IPS-15b (cell line): ENCODE data around the gene YIF1A.
A peak's percentile ranks its signal among the peaks of the same experiment; 100 is the strongest.

ENCODE experiments used
- H3K27me3 ChIP-seq: one replicate; pipeline ENCODE4 v1.6.1; 2013; ENCODE audit warnings: low read length; ENCODE audit not compliant: control insufficient read depth, insufficient read depth
- H3K36me3 ChIP-seq: one replicate; pipeline ENCODE4 v1.6.1; 2013; ENCODE audit warnings: low read length; ENCODE audit not compliant: control insufficient read depth, insufficient read depth
- H3K4me1 ChIP-seq: one replicate; pipeline ENCODE4 v1.6.1; 2013; ENCODE audit warnings: mild to moderate bottlenecking, low read length; ENCODE audit not compliant: control insufficient read depth, insufficient read depth
- H3K4me3 ChIP-seq: one replicate; pipeline ENCODE4 v1.5.1; 2013; ENCODE audit warnings: low read depth, low read length
- H3K9ac ChIP-seq: one replicate; pipeline ENCODE4 v1.6.1; 2013; ENCODE audit warnings: low read depth, mild to moderate bottlenecking, low read length
- H3K9me3 ChIP-seq: one replicate; pipeline ENCODE4 v1.6.1; 2013; ENCODE audit warnings: mild to moderate bottlenecking, low read length; ENCODE audit not compliant: control insufficient read depth, insufficient read depth

YIF1A gene

GRCh38 chr11:66299186-66299585 is 10.2 kb upstream of the YIF1A start:
- no peak overlapping the region for H3K4me3 ChIP-seq
- H3K4me1 ChIP-seq, result no peaks in the 10 kb centered on the region
- H3K36me3 ChIP-seq, result no peaks in the 10 kb centered on the region
- H3K27me3 ChIP-seq, result no peaks in the 10 kb centered on the region
- no peak overlapping the region for H3K9ac ChIP-seq
- H3K9me3 ChIP-seq, result no peaks in the 10 kb centered on the region

DNA sequence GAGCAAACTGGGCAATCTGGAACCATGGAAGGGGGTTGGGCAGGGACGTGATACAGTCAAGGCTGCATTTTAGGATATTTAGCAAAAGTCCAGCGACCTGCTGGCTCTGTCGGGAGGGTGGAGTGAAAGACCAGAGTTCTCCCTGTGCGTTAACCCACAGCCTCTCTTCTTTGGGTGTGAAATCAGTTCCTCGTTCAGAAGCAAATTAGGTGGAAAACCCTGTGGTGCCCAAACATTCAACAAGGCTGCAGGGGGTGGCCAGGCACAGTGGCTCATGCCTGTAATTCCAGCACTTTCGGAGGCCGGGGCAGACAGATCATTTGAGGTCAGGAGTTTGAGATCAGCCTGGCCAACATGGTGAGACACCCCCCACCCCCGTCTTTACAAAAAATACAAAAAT is 8.7 kb upstream of the YIF1A start:
- H3K9me3 ChIP-seq, result no peaks in the 10 kb centered on the region
- H3K9ac ChIP-seq, result no peak overlapping the region
- H3K36me3 ChIP-seq, result no peaks in the 10 kb centered on the region
- no peak overlapping the region for H3K4me3 ChIP-seq
- H3K27me3 ChIP-seq, result peaks cover 7% of the 10 kb centered on the region
- no peaks in the 10 kb centered on the region for H3K4me1 ChIP-seq

DNA sequence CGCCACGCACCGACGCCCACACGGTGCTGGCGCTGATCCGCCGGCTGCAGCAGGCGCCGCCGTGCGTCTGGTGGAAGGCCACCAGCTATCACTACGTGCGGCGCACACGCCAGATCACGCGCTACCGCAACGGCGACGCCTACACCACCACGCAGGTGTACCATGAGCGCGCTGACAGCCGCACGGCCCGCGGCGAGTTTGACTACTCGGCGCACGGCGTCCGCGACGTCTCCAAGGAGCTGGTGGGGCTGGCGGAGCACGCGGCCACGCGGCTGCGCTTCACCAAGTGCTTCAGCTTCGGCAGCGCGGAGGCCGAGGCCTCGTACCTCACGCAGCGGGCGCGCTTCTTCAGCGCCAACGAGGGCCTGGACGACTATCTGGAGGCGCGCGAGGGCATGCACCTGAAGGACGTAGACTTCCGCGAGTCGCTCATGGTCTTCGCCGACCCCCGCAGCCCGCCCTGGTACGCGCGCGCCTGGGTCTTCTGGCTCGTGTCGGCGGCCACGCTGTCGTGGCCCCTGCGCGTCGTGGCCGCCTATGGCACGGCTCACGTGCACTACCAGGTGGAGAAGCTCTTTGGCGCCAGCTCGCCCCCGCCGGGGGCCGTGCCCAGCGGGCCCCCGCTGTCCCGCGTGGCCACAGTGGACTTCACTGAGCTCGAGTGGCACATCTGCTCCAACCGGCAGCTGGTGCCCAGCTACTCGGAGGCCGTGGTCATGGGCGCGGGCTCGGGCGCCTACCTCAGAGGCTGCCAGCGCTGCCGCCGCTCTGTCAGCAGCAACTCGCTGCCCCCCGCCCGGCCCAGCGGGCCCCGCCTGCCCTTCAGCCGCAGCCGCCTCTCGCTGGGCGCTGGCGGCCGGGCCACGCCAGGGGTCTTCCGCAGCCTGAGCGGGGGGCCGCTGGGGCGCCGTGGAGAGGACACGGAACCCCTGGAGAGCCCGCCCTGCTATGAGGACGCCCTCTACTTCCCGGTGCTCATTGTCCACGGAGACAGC is 6.0 kb upstream of the YIF1A start:
- H3K27me3 ChIP-seq, result peaks cover 24% of the 10 kb centered on the region
- H3K4me1 ChIP-seq, result no peaks in the 10 kb centered on the region
- H3K9me3 ChIP-seq, result no peaks in the 10 kb centered on the region

DNA sequence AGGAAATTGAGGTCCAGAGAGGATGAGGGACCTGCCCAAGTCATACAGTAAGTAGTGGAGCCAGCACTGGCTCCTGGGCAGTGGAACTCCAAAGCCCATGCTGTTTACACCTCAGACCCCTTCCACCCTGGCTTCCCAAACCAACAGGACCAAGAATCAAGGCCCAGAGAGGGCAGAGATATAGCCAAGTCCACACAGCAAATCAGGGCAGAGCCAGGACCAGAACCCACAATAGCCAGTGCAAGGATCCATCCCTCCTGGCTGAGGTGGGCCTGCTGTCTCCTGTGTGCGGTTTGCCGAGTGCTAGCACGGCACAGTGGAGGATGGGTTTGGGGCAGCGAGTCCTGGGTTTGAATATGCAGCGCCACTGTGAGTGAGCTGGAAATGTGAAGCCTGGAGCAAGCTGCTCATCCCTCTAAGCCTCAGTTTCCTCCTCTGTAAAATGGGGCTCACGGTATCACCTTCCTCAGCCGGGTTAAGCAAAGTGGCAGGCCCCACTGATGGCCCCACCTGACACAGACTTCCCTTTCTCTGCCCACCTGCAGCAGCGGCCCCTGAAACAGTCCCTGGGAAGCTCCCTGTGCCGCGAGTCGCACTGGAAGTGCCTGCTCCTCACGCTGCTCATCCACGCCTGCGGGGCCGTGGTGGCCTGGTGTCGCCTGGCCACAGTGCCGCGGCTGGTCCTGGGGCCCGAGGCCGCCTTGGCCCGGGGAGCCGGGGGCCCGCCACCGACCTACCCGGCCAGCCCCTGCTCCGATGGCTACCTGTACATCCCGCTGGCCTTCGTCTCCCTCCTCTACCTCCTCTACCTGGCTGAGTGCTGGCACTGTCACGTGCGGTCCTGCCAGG is 5.1 kb upstream of the YIF1A start:
- no peaks in the 10 kb centered on the region for H3K9me3 ChIP-seq
- no peak overlapping the region for H3K9ac ChIP-seq
- no peaks in the 10 kb centered on the region for H3K36me3 ChIP-seq
- peaks cover 24% of the 10 kb centered on the region for H3K27me3 ChIP-seq
- no peaks in the 10 kb centered on the region for H3K4me1 ChIP-seq
- H3K4me3 ChIP-seq, result no peak overlapping the region

More for the DNA sequence above, 6.0 kb upstream of the YIF1A start:
- no peak overlapping the region for H3K4me3 ChIP-seq
- no peak overlapping the region for H3K9ac ChIP-seq
- no peaks in the 10 kb centered on the region for H3K36me3 ChIP-seq

GRCh38 chr11:66293352-66293751 is 4.4 kb upstream of the YIF1A start:
- Histone ChIP-seq H3K36me3 (no peaks in the 10 kb centered on the region), H3K27me3 (peaks cover 24% of the 10 kb centered on the region), H3K4me1 (no peaks in the 10 kb centered on the region)

GRCh38 chr11:66292543-66293332 is 3.8 kb upstream of the YIF1A start:
- H3K9ac ChIP-seq, result no peak overlapping the region
- H3K9me3 ChIP-seq, result no peaks in the 10 kb centered on the region
- peak overlapping the region; percentile 54 for H3K4me3 ChIP-seq
- H3K4me1 ChIP-seq, result no peaks in the 10 kb centered on the region
- peaks cover 24% of the 10 kb centered on the region for H3K27me3 ChIP-seq
- no peaks in the 10 kb centered on the region for H3K36me3 ChIP-seq

More at GRCh38 chr11:66293352-66293751, 4.4 kb upstream of the YIF1A start:
- no peaks in the 10 kb centered on the region for H3K9me3 ChIP-seq
- H3K9ac ChIP-seq, result no peak overlapping the region
- H3K4me3 ChIP-seq, result no peak overlapping the region

DNA sequence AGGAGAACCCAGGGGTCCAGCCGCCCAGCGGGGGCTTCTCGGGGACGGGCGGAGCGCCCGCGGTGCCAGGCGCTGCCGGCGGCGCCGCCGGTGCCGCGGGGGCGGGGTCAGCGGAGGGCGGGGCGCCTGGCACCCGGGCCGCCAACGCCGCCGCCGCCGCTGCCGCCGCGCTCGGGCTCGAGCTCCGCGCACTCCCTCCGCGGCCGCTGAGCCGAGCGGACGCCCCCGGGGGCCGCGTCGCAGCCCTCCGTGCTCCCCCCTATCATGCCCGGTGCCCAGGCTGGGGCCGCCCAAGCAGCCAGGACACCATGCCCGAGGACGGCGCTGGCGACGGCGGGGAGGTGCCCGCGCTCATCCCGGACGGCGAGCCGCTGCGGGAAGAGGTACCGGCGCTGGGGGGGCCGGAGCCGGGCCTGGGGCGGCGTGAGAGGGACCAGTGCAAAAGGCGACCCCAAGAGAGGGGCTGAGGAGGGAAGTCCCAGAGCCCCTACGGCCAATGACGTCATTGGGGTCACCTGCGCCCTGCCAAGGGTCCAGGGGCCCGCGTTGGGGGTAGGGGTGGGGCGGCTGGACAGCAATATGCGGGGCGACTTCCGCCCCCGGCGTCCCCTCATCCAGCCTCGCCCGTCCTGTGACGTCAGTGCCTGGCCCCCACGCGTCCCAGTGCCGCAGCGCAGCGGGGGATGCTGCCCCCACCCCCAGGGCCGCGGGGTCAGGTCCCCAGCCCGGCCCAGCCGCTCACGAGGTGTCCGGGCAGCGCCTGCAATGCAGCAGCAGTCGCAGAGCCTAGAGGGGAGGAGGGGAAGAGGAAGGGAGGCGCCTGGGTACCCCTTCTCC is 3.0 kb upstream of the YIF1A start, which contains the start of gene TMEM151A:
Gene TMEM151A, plus strand, starts transcription at position 189 of the 837 bp plus-strand sequence. Its CDS starts 120 bp downstream, at position 309.
- Histone ChIP-seq H3K4me1 (no peaks in the 10 kb centered on the region), H3K9me3 (no peaks in the 10 kb centered on the region), H3K4me3 (peak within 1 kb of the TSS; percentile 54), H3K36me3 (no peaks in the 10 kb centered on the region), H3K27me3 (peaks cover 24% of the 10 kb centered on the region), H3K9ac (no peak within 1 kb of the TSS)

DNA sequence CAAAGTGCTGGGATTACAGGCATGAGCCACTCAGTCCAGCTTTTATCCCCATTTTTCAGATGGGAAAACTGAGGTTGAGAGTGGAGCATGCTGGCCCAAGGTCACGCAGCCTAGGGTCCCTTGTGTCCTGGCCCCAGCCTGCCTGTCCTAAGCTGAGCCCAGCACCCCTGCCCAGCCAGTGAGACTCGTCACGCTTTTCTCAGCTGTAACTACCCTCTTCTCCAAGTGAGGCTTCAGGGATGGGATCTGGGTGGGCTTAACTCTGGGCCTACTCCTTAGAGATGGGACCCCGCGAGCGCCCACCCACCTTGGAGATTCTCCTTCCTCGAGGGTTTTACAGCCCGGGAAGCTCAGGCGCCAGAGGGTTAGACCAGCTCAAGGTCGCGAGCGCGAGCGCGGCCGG is 2.4 kb upstream of the YIF1A start:
- Histone ChIP-seq H3K27me3 (peaks cover 24% of the 10 kb centered on the region), H3K9me3 (no peaks in the 10 kb centered on the region), H3K4me3 (peak overlapping the region; percentile 53), H3K36me3 (no peaks in the 10 kb centered on the region), H3K4me1 (no peaks in the 10 kb centered on the region), H3K9ac (no peak overlapping the region)

DNA sequence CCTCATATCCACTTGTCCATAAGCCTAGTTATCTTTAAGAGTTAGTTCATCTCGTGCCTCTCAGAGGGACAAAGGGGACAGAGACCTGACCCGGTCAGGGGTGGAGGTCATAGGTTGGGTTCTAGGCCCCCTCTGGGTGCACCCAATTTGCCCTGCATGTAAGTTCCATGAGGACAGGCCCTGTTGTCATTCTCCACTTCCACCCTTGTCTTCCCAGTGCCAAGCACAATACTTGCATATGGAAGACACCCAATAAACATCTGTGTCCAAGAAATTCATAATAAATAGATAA is 1.3 kb upstream of the YIF1A start:
- no peaks in the 10 kb centered on the region for H3K4me1 ChIP-seq
- H3K36me3 ChIP-seq, result peaks cover 7% of the 10 kb centered on the region
- H3K9ac ChIP-seq, result no peak overlapping the region
- peaks cover 24% of the 10 kb centered on the region for H3K27me3 ChIP-seq
- H3K9me3 ChIP-seq, result no peaks in the 10 kb centered on the region
- H3K4me3 ChIP-seq, result no peak overlapping the region

GRCh38 chr11:66289548-66290329 is 796 bp upstream of the YIF1A start:
- Histone ChIP-seq H3K9ac (peak overlapping the region; percentile 87), H3K4me1 (no peaks in the 10 kb centered on the region)

More at GRCh38 chr11:66289548-66290329, 796 bp upstream of the YIF1A start:
- Histone ChIP-seq H3K9me3 (no peaks in the 10 kb centered on the region), H3K36me3 (peaks cover 12% of the 10 kb centered on the region), H3K27me3 (peaks cover 24% of the 10 kb centered on the region), H3K4me3 (peak overlapping the region; percentile 94)
